Endothelial cell of umbilical vein (primary cell): ENCODE data around the gene CEP170. TPM values are rescaled to one million over a fixed set of nuclear protein-coding genes. Genes with fewer than 3 reads are reported as not detected.

Experiments
- BruUV-seq: library from RNA; stranded (reverse); fragments of 400-500 nt; replicated peaks from 2 replicates; lab custom pipeline; 2021; lab: Mats Ljungman, UMichigan
- CTCF ChIA-PET: fragments of 300-600, 350-600 bp; sonication (Branson Sonifier 250); formaldehyde crosslinking; loops from one replicate; lab custom pipeline; 2021; ENCODE audit warnings: antibody characterized with exemption, inconsistent platforms; lab: Charles Lee
- POLR2A ChIA-PET: fragments of 300-600, 350-600 bp; sonication (Branson Sonifier 250); formaldehyde crosslinking; loops from one replicate; lab custom pipeline; 2021; ENCODE audit warnings: antibody characterized with exemption, inconsistent platforms; lab: Charles Lee
- DNase-seq: peaks from one replicate; pipeline ENCODE4 v3.0.0-alpha.2; 2011; ENCODE audit warnings: low read depth, low spot score
- FAIRE-seq: peaks from 2 replicates; lab custom pipeline; 2011; peaks lifted over from hg19 to GRCh38; lab: Jason Lieb, UNC
- H2AFZ ChIP-seq: 2 replicates; pipeline ENCODE4 v1.6.0; 2012; ENCODE audit warnings: low read depth, low read length, control low read depth, inconsistent platforms
- H3K27ac ChIP-seq: 2 replicates; pipeline ENCODE4 v1.5.1; 2011; ENCODE audit warnings: low read depth, mild to moderate bottlenecking, control low read depth, low read length, moderate library complexity; ENCODE audit not compliant: insufficient read depth
- H3K27me3 ChIP-seq, 2 experiments: 2 replicates each; pipeline versions ENCODE4 v1.6.0 to v1.6.1; 2011; ENCODE audit warnings: low read length in 2 of 2, mixed read lengths in 1 of 2; ENCODE audit not compliant: control insufficient read depth in 2 of 2, insufficient read depth in 2 of 2
- H3K36me3 ChIP-seq, 2 experiments: 2 replicates in 1 of 2; 3 replicates in 1 of 2; pipeline ENCODE4 v1.5.1; 2011; ENCODE audit warnings: low read length in 2 of 2, mild to moderate bottlenecking in 1 of 2, moderate library complexity in 1 of 2; ENCODE audit not compliant: control insufficient read depth in 2 of 2, insufficient read depth in 2 of 2; ENCODE audit errors: extremely low read depth in 1 of 2
- H3K4me1 ChIP-seq: 3 replicates; pipeline ENCODE4 v1.5.1; 2011; ENCODE audit warnings: mild to moderate bottlenecking, low read length; ENCODE audit not compliant: control insufficient read depth, insufficient read depth; ENCODE audit errors: extremely low read depth
- H3K4me2 ChIP-seq: 2 replicates; pipeline ENCODE4 v1.6.1; 2011; ENCODE audit warnings: low read length, control low read depth, mixed read lengths; ENCODE audit not compliant: insufficient read depth
- H3K4me3 ChIP-seq, 3 experiments: fragments of 200-600 bp in 1 of 3; sonication (generic), shearing (Covaris generic) in 1 of 3; replicated peaks in 1 of 3; 2 replicates each; pipeline ENCODE4 v1.5.1; 2011 to 2016; ENCODE audit warnings: control low read depth in 3 of 3, low read length in 3 of 3, mild to moderate bottlenecking in 2 of 3, inconsistent platforms in 1 of 3, low read depth in 1 of 3, moderate library complexity in 1 of 3; ENCODE audit not compliant: insufficient read depth in 1 of 3
- H3K79me2 ChIP-seq: 2 replicates; pipeline ENCODE4 v1.6.0; 2012; ENCODE audit warnings: low read length, inconsistent platforms; ENCODE audit not compliant: control insufficient read depth, insufficient read depth
- H3K9ac ChIP-seq: replicated peaks from 2 replicates; pipeline ENCODE3; 2011; ENCODE audit warnings: low read length, control low read depth; ENCODE audit not compliant: insufficient read depth; ENCODE audit errors: extremely low read depth
- H3K9me1 ChIP-seq: replicated peaks from 3 replicates; pipeline ENCODE4 v1.6.0; 2011; ENCODE audit warnings: mild to moderate bottlenecking, low read length; ENCODE audit not compliant: control insufficient read depth, insufficient read depth; ENCODE audit errors: extremely low read depth
- H3K9me3 ChIP-seq: replicated peaks from 2 replicates; pipeline ENCODE4 v1.5.1; 2012; ENCODE audit warnings: low read length, inconsistent platforms; ENCODE audit not compliant: control insufficient read depth, insufficient read depth
- H4K20me1 ChIP-seq: replicated peaks from 2 replicates; pipeline ENCODE3; 2011; ENCODE audit warnings: mild to moderate bottlenecking, low read length; ENCODE audit not compliant: control insufficient read depth, insufficient read depth; ENCODE audit errors: extremely low read depth
- CTCF ChIP-seq, 2 donors: IDR thresholded peaks; 1 replicate in 1 of 2; 2 replicates in 1 of 2; pipeline ENCODE4 v1.5.1; 2011; ENCODE audit warnings: low read length in 2 of 2, mild to moderate bottlenecking in 2 of 2, moderate library complexity in 2 of 2, control low read depth in 1 of 2, inconsistent platforms in 1 of 2, low read depth in 1 of 2; ENCODE audit not compliant: insufficient read depth in 1 of 2; ENCODE audit errors: extremely low read depth in 1 of 2
- EZH2 ChIP-seq: IDR thresholded peaks from 2 replicates; pipeline ENCODE4 v1.6.1; 2012; ENCODE audit warnings: borderline replicate concordance, low read depth, mild to moderate bottlenecking, moderate library complexity, low read length, inconsistent platforms; ENCODE audit not compliant: severe bottlenecking
- FOS ChIP-seq: IDR thresholded peaks from 2 replicates; pipeline ENCODE4 v1.6.1; 2011; ENCODE audit warnings: mild to moderate bottlenecking, low read length, moderate library complexity, borderline replicate concordance; ENCODE audit not compliant: insufficient read depth
- GATA2 ChIP-seq: IDR thresholded peaks from 2 replicates; pipeline ENCODE4 v1.7.0; 2011; ENCODE audit warnings: low read depth, mild to moderate bottlenecking, moderate library complexity, mixed read lengths, low read length; ENCODE audit not compliant: insufficient read length, insufficient read depth
- JUN ChIP-seq: IDR thresholded peaks from 2 replicates; pipeline ENCODE4 v1.6.1; 2011; ENCODE audit warnings: borderline replicate concordance, low read depth; ENCODE audit not compliant: insufficient read length, insufficient read depth
- MAX ChIP-seq: IDR thresholded peaks from 2 replicates; pipeline ENCODE4 v1.6.1; 2011; ENCODE audit not compliant: insufficient read depth, insufficient read length
- MYC ChIP-seq: IDR thresholded peaks from one replicate; pipeline ENCODE4 v1.6.1; 2011; ENCODE audit warnings: mild to moderate bottlenecking, low read depth, low read length
- POLR2A ChIP-seq: IDR thresholded peaks from 2 replicates; pipeline ENCODE4 v1.6.1; 2012; ENCODE audit warnings: low read depth, mild to moderate bottlenecking, control low read depth, low read length
- POLR2AphosphoS5 ChIP-seq: IDR thresholded peaks from 2 replicates; pipeline ENCODE4 v1.6.1; 2012; ENCODE audit warnings: low read depth, mild to moderate bottlenecking, control low read depth, low read length, moderate library complexity; ENCODE audit not compliant: insufficient read depth
- dilution Hi-C: fragments of 300-500 bp; cut with MboI; formaldehyde crosslinking; loops from one replicate; pipeline ENCODE4 v1.15.0; 2019; ENCODE audit warnings: low sequenced_read_pairs; ENCODE audit not compliant: extremely low pct_ligation_motif_present
- intact Hi-C: fragments of 100-400 bp; cut with micrococcal nuclease; formaldehyde crosslinking; loops from one replicate; pipeline ENCODE4 v1.10.0; 2022
- polyA plus RNA-seq, 4 experiments: library from polyadenylated mRNA; depleted of rRNA in 3 of 4; stranded (reverse) in 3 of 4; unstranded in 1 of 4; fragments of >200 nt; gene quantifications; 2 replicates each; pipeline versions ENCODE4 v1.2.1 to v1.2.3, GENCODE V29; 2011 to 2012; ENCODE audit warnings: missing spikeins in 1 of 4
- total RNA-seq: library from RNA; stranded (reverse); gene quantifications from 2 replicates; pipeline ENCODE4 v1.2.3, GENCODE V29; 2021

The CEP170 gene
- total and polyA plus RNA-seq, 2 donors (not counting 3 experiments of a cell fraction or from before 2014, with no cell fraction given), result 49.6 to 225 TPM

- H3K4me2 ChIP-seq, result peak overlapping the region; percentile 68
- intact Hi-C loops, result loop anchor here (1.0 kb wide), 2 partner anchors 8 to 23 kb away; partner anchors contain the start of gene SDCCAG8
- no peaks in the 10 kb centered on the region for H3K9me3 ChIP-seq
- peak overlapping the region; percentile 70 for H3K27ac ChIP-seq
- dilution Hi-C loops, result no loop called here
- FAIRE-seq (peak; percentile 21), DNase-seq (peak; percentile 93)
- no peak overlapping the region for H2AFZ ChIP-seq
- no peaks in the 10 kb centered on the region for H3K36me3 ChIP-seq
- ChIA-PET CTCF (interaction anchor here (1.1 to 1.6 kb wide), 5 partner anchors 8 to 1035 kb away, joined by 3 to 8 read pairs (median 3); partner anchors contain the start of genes CEP170 and SDCCAG8), POLR2A (interaction anchor here (1.0 to 1.7 kb wide), 2 partner anchors 9 to 23 kb away, joined by 3 to 16 read pairs; partner anchors contain the start of genes CEP170 and SDCCAG8)
- no TSS peak for BruUV-seq
- H3K9me1 ChIP-seq, result no peaks in the 10 kb centered on the region
- H3K4me3 ChIP-seq, result no peak overlapping the region
- H4K20me1 ChIP-seq, result no peaks in the 10 kb centered on the region
- no peaks in the 10 kb centered on the region for H3K27me3 ChIP-seq
- peaks cover 66% of the 10 kb centered on the region for H3K4me1 ChIP-seq
- TF ChIP-seq CTCF (IDR thresholded peaks at IDR 0.05; ENCODE audit: extremely low read depth in 1 of 2, insufficient read depth in 1 of 2, low read depth in 1 of 2, low read length in 2 of 2), result no peak
- no peak for TF ChIP-seq MYC
- peak; percentile 90 for TF ChIP-seq POLR2AphosphoS5
- TF ChIP-seq POLR2A, result peak; percentile 80
- TF ChIP-seq GATA2, result peak; percentile 94
- peak; percentile 71 for TF ChIP-seq JUN
- TF ChIP-seq FOS, result peak; percentile 84
- no peak for TF ChIP-seq EZH2
- no peak for TF ChIP-seq MAX
- peak overlapping the region; percentile 51 for H3K9ac ChIP-seq
- H3K79me2 ChIP-seq, result peaks cover 49% of the 10 kb centered on the region
Observed at GRCh38 chr1:243264717-243265116, 9.6 kb upstream of the CEP170 start.
